ENCODE results near the gene NOS1AP.

The NOS1AP gene

DNA sequence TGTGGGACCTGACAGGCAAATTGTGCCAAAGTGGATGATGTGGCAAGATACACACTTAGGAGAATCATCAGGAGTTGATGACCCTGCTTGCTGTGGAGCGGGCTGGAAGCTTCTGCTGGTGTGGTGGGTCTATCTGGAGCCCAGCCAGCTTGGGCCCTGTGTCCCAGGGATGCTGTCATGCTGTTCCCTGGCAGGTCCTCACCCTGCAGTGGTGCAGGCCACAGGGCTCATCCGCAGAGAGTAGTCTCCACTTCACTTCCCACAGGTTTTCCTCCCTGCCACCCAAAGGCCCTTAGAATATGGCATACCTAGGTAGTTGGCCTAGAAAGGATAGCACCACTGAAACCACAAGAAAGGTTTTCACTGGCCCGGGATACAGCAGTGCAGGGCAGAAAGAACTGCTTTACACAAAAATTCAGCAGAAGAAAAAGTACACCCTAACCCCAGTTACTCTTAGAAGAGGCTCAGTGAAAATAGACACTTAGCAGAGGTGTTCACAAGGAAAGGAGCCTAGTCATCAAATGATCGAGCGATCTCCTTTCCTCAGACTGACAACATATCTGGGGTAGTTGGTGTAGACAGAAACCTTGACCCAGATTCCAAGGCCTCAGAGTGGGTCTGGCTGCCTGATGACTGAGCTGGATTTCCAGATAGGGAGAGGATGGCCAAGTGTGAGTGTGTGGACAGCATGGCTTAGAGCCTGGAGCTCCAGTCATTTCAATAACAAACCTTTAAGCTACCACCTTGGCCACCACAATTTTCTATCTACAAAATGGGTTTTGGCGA, 310.8 kb downstream of the NOS1AP start:
- DNase-seq (ENCODE audit: low read depth in 2 of 2, low spot score in 1 of 2), result no peak

DNA sequence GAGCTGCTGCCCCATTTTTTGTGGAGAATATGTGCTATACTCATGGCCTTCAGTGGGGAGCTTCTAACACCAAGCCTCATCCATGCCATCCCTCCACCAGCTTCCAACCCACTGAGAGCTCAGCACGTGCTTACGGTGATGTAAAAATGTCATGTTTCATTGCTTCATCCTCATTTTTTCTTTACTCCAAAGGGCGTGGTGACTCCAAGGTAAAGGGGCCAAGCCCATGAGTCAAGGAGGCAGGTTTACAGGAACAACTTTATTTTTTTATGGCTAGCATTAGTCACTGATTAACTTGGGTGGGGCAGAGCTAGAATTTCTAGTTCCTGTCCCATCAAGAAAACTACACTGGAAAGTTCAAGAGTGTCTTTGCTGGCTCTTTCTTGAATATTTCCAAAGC, 311.9 kb downstream of the NOS1AP start, which contains the start of gene C1orf226:
Gene C1orf226, plus strand, starts transcription at position 346 of the 400 bp plus-strand sequence. CDS start 174 bp downstream, outside the sequence.
- no peak for DNase-seq (ENCODE audit: low read depth in 2 of 2, low spot score in 1 of 2)

DNA sequence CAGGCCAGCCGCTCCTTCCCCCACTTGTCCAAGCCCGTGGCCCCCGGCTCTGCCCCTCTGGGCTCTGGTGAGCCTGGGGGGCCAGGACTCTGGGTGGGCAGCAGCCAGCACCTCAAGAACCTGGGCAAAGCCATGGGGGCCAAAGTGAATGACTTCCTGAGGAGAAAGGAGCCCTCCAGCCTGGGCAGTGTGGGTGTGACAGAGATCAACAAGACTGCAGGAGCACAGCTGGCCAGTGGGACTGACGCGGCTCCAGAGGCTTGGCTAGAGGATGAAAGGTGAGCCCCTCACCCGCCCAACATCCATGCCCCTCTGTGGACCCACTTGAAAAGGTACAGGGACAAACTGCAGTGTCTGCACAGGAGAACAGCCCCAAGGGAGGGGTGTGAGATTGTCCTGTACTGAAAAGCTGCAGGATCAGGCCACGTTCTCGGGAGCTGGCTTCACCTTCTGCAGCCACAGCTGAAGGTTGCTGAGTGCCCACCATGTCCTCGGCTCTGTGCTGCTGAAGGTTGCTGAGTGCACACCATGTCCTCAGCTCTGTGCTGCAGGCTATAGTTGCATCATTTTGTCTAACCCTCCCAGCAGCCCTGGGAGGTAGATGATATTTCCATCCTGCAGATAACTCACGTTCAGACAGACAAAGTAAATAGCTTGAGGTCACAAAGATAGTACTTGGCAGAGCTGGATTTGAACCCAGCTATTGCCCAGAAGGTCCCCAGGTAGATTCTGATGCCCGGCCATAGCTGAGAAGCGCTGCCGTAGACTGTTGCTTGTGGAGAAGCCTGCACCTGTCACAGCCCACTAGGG, 312.7 kb downstream of the NOS1AP start:
- no peak for DNase-seq (ENCODE audit: low read depth in 2 of 2, low spot score in 1 of 2)

DNA sequence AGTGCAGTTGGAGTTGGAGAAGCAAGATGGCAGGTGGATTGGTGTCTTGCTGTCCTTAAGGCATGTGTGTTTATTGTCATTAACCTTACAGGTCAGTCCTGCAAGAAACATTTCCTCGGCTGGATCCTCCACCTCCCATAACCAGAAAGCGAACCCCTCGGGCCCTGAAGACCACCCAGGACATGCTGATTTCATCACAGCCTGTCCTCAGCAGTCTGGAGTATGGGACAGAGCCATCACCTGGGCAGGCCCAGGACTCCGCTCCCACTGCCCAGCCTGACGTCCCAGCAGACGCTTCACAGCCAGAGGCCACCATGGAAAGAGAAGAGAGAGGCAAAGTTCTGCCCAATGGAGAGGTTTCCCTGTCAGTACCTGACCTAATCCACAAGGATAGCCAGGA, 313.6 kb downstream of the NOS1AP start:
- no peak for DNase-seq (ENCODE audit: low read depth in 2 of 2, low spot score in 1 of 2)

DNA sequence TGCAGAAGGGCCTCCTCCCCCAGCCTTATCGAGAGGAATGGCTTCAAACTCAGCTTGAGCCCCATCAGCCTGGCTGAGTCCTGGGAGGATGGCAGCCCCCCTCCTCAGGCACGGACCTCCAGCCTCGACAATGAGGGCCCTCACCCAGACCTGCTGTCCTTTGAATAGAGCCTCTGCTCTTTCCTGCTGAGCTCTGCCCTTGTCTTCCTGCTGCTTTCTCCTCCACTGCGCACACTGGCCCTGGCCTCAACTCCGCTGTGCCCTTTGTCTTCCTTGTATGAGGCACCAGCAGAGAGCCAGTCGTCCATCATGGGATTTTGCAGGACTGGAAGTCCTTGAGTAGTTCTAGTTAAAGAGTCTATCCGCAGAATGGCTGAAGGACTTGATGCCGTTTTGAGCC, 314.0 kb downstream of the NOS1AP start:
- no peak for DNase-seq (ENCODE audit: low read depth in 2 of 2, low spot score in 1 of 2)

DNA sequence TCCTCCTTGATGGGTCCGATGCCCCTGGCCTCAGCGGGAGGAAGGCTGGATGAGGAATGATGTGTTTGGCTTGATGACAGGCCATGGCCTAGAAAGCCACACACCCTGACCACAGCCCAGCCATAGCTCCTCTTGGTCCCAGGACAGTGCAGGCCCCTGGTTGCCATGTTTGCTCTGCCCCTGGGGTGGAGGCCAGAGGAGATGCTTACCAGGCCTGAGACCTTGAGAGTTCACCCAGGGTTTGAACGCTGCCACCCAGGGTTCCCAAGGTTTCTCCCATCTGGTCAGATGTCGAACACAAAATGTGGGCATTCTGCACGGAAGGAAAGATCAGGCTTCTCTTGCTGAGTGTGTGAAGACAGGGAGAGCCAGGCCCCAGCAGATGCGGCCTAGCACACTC, 314.6 kb downstream of the NOS1AP start:
- DNase-seq (ENCODE audit: low read depth in 2 of 2, low spot score in 1 of 2), result no peak

DNA sequence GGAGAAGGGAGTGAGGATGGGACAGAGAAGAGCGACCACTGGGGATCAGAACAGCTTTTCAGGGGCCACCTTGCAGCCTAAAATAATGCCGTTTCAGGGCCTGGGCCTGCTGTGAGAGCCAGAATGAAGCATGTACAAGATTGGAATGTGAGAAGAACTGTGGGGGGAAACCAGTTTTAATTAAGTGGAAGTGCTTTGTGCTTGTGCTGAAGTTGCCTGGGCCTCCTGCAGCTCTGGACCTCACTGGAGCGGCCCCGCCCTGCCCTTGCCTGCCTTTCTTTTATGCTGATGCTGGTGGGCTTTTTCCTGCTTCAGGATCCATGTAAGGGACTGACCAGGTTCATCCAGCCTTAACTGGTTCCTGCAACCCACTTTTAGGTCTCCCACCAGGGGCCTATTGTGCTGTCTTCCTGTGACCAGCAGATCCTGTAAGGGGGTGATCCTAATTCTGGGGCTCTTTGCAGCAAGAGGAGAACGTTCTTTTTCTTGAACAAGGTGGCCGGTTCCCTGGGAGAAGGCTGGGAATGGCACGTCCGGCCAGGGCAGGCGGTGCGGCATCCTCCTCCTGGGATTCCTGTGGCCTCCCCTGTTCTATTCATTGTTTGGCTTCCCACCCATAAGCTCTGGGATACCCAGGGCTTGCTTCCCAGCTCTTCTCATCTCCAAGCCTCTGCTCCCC, 315.2 kb downstream of the NOS1AP start:
- DNase-seq (ENCODE audit: low read depth in 2 of 2, low spot score in 1 of 2), result no peak

DNA sequence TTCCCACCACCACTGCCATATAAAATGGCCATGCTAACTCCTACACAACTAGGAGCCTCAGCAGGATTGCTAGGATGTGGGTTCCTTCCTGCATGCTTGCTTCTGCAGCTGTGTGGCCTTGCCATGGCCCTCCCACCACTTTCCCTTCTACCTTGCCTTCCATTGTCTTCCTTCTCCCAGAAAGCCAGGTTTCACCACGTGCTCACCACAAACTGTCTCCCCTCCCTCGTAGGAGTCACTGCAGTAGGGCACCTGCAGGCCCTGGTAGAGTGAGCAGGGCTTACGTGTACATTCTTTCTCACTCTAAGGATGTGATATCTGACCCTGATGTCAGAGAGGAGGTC, 315.8 kb downstream of the NOS1AP start:
- DNase-seq (ENCODE audit: low read depth in 2 of 2, low spot score in 1 of 2), result no peak

DNA sequence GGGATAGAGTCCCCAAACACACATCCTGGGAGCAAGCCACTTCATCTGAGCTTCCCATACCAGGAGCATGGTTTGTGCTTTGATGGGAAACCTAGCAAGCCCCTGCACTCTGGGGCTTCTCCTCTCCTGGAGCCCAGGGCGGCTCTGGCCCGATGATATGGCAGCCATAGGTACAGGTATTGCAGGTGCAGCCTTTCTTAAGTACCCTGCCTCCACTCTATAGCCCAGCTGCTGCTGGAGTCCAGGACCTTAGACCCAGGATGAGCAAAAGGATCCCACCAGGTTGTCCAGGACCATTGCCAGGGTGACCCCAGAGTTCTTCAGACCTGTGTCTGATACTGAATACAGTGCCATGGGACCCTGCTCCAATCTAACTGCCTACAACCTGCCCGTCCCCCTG, 316.2 kb downstream of the NOS1AP start:
- DNase-seq (ENCODE audit: low read depth in 2 of 2, low spot score in 1 of 2), result no peak

DNA sequence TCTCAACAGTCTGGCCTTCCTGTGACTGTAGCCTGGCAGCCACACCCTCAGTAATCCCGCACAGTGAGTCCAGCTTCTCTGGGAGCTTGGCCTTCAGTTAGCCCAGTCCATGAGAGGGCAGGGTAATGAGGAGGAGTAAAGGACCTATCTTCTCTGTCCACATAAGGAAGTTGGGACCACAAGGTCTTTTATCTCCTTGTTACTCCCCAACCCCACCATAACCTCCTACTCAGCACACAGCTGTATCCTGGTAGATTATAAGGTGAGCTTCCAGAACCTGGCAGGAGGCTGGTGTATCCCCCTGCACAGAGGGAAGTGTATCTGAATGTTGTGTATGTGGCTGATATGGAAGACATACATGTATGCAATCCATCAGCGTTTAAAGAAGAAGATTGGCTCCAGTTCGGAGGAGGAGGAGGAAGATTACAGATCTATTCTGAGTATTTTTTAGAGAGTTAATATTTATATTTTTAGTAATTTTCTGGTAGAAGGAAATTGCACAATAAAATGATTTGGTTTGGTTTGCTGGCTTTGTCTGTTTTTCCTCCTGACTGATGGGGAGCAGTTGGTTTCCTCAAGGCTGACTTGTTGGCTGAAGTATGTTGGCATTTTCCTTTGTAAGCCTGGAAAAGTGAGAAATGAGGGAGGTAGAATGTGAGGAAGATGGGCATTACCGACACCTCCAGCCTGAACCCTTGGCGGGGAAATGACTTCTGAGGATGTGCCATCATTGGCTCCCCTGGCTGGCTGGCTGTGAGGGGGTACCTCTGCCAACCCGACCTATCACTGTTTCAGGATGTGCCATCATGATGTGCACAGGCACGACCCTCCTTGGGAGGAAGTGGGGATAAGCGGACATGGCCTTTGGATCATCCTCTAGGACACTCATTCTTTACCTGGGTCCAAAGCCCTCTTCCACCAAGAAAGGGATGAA, 317.1 kb downstream of the NOS1AP start:
- DNase-seq (ENCODE audit: low read depth in 2 of 2, low spot score in 1 of 2), result no peak

DNA sequence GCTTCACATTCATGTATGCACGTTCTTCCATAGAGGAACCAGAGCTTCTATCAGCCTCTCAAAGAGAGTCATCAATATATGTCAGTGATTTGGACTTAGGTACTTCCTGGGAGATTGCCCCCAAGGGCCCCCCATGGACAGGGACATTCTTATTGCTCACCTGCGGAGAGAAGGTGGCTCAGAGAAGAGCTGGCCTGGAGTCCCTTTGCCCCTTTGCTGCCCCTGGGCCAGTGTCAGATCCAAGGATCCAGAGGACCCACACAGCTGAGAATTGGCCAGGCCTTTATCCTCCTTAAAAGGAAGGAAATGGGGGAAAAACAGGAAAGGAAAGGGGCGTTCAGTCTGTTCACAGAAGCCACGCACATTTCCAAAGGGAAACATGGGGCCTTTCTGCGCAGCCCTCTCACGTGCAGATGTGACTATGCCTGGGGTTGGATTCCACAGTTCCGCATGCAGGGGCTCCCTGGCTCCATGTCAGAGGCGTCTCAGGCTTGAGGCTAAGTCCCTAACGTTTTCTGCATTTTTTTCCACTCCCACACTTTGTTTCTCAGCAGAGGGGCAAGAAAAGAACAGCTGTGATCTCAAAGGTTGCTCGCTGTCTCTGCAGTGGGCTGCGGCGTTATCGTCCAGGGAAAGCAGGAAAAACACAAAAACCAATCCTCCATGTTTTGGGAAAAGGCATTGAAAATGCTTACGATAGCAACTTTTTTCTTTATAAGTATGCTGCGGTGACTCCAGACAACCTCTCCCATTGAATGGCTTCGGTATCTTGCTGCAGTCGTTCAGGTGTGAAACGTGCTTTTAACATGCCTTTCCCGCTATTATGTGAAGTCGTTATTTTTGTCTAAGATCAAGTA, 318.0 kb downstream of the NOS1AP start:
- no peak for DNase-seq (ENCODE audit: low read depth in 2 of 2, low spot score in 1 of 2)

DNA sequence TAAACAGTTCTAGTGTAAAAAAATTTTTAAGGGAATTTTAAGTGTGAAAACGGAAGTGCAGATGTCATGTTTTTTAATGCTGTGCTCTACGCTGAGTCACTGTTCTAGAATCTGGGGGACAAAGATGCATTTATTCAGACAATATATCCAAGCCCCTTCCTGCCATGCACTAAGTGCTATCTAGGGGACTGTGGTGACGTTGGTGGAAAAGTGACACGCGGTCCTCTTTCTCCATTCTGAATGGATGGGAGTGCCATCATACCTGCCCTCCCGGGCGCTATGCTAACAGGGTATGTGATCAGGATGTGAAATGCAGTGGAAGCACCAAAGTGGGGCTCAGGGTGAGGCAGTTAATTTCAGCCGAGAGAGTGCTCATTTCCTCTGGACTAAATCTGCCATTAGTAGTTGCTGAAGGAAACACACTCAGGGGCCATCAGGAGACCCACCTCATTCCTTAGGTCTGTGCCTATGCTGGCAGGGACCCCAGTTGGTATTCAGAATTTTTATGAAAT, 318.6 kb downstream of the NOS1AP start:
- no peak for DNase-seq (ENCODE audit: low read depth in 2 of 2, low spot score in 1 of 2)

DNA sequence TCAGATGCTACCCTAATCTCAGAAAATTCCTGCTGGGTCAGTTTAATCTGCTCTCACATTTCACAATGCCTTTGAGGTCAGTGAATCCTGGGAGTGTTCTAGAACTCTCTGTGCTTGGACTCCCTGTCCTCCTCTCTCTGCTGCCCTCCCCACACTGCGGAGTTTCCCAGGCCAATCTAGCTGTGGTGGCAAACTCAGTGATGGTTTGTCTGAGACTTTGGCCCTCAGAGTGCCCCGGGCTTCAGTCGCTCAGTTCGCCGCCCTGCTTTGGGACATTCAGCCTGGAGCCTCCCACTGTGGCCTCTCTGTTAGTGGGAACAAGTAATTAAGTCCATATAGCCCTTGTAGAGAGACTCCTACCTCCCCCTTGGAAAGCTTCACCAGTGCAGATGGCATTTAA, 319.1 kb downstream of the NOS1AP start:
- DNase-seq (ENCODE audit: low read depth in 2 of 2, low spot score in 1 of 2), result no peak

DNA sequence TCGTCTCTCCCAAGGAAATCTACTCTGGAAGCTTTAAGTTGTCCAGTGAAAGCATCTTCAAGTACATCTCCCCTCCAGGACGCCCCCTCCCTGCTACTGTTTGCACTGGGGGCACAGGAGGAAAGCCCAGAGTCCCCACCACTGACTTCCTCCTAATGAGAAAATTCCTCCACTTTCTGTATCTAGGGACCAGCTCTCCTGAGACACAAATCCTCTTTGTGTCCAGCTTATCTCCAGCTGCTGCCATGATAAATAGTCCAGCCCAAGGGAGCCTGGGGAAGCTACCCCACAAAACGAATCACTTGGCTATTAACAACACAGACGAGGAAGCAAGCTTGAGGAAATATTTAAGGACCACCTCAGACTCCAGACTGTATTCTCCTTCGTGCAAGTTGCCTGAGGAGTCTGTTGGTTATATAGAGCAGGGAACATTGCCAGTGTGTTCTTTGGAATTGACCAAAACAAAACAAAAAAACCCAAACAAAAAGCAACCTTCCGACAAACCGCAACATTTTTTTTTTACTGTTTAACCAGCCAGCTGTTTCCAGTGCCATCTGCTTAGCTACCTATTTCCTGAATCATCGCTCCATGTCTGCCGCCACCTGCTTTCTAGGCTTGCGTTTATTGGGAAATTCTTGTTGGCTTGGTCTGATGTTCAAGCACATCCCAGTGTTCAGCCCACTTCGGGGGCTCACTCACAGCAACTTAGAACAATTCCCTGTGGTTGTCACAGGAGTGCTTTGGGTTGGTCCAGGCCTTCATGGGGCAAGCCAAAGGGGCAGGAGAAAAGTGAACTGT, 319.7 kb downstream of the NOS1AP start:
- no peak for DNase-seq (ENCODE audit: low read depth in 2 of 2, low spot score in 1 of 2)

DNA sequence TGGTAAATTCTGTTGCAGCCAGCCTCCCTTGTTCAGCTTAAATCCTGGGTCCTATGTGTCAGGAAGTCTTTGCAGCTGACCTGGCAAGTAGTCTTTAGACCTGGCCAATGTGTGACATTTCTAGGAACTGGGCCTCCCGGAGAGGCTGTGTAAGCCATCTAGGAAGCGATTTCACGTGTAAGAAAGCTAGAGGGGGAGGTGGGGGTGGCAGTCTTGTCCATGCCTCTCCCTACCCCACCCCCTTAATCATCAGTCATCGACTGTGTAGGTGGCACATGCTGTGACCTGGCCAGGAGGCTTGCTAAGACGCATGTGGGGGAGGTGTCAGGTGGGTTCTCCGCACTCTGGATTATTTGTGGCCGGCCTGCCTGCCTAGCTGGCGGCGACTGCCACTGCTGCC, 320.5 kb downstream of the NOS1AP start:
- DNase-seq (ENCODE audit: low read depth in 2 of 2, low spot score in 1 of 2), result no peak

DNA sequence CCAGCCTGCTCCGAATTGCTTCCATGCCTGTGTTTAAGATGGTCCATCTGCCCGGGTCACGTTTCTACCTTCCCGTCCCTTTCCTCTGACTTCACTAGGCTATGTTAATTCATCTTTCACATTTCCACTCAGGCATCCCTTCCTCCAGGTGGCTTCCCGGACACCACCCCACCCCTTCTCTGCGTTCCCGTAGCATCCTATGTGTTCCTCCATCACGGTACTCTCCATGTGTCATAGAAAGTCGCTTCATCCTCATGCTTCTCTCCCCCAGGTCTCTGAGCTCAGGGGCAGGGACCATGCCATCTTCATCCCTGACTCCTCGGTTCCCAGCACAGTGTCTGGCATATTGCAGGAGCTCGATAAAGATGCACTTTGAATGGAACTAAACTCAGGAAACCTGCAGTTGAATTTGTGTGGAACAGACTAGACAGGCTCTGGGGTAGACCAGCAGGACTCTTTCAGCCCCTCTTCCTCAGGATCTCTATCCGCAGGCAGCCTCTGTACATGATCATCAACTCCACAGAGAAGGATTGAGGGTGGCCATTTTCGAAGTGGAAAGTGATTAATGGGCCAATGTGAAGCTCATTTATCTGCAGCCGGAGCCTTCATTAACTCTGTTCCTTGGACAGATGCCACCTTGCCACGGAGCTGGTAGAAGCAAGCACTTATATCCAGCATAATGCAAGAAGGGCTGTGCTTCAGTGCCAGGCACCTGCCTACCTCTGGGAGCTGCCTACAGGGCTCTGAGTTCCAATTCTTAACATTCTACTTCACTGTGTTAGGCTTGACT, 321.1 kb downstream of the NOS1AP start:
- no peak for DNase-seq (ENCODE audit: low read depth in 2 of 2, low spot score in 1 of 2)

DNA sequence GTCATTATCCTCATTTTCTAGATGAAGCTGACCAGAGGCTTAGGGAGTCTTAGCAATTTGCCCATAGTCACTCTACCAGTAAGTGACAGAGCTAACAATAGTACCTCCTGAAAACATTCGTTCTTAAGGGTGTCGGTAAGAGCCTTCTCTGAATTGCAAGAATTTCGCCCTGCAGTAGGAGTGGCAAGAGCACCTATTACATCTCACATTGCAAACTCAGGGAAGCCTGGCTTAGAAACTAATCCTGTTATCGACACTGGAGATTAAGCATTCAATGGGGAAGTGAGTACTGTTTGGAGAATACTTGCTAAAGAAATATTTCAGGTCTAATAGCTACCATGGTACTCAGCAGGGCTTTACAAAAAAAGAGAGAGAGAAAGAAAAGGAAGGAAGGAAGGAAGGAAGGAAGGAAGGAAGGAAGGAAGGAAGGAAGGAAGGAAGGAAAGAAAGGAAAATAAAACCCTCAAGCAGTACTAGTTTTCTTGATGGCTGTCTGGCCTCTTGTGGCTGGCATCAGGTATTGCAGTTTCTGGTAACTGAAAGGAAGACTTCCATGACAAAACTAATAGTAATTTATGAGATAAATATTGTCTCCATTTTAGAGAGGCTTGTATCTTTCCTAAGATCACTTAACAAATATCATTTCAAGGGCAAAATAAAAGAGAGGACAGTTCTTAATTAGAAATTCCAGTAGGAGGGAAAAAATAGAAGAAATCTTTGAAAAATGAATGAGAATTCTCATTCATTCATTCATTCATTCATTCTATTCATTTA, 322.5 kb downstream of the NOS1AP start:
- no peak for DNase-seq (ENCODE audit: low read depth in 2 of 2, low spot score in 1 of 2)

All from stimulated activated CD8-positive, alpha-beta memory T cell treated with anti-CD3 and anti-CD28 coated beads, Interleukin-4, amount 100 ng/mL, for 1 hour (primary cell).